GM21717 (cell line): ENCODE data around the gene SPATA6.
"Not testable (repeated sequence)": the region's sequence is repeated elsewhere in the genome, so short reads cannot be mapped to it uniquely, and the experiment has no call there.

Experiments used
- ATAC-seq: cut with Tn5 transposase; IDR thresholded peaks from one replicate; pipeline ENCODE4 v1.9.1; 2021; ENCODE audit warnings: mild to moderate bottlenecking, moderate library complexity; ENCODE audit not compliant: unreplicated experiment

Gene SPATA6

DNA sequence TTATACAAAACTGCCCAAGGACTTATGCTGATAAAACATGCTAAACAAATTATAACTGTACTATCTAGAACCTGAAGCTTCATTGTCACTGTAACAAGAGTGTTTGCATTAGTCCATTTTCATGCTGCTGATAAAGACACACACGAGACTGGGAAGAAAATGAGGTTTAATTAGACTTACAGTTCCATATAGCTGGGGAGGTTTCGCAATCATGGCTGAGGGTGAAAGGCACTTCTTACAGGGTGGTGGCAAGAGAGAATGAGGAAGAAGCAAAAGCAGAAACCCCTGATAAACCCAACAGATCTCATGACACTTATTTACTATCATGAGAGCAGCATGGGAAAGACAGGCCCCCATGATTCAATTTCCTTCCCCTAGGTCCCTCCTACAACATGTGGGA lies 100.4 kb downstream of the SPATA6 start:
- ATAC-seq = no peak

DNA sequence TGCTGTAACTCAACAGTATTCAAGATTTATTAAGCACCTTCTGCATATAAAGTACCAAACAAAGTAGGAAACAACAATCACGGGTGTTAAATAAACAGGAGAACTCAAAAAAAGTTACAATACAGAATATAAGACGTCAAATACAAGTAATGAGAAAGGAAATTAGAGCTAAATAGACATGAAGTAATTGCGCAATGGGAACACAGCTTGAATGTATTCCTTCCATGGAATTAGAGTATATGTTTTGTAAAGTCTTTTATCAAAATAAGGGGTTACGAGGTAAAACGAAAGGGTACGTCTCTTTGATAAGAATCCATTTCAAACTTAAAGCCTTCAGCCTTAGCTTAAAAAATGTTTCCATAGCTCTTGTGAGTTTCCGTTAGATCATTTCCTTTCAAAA lies 109.1 kb downstream of the SPATA6 start:
- no peak for ATAC-seq

DNA sequence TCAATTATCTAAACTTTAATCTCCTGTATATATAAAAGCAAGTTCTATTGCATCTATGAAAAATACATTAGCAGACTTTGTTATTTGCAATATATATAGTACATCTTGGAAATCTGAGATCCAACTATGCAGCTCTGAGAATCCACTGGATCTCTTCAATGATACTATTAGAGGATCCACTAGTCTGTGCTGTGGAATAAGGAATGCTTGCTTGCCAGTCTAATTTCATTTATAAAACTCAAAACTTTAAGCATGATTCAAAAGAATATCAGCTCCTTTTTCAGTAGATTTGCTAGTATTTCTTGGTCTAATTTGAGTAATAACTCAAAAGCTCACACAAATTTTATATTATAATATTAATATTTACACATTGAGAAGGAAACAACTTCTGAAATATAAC lies 115.1 kb downstream of the SPATA6 start:
- ATAC-seq = no peak

DNA sequence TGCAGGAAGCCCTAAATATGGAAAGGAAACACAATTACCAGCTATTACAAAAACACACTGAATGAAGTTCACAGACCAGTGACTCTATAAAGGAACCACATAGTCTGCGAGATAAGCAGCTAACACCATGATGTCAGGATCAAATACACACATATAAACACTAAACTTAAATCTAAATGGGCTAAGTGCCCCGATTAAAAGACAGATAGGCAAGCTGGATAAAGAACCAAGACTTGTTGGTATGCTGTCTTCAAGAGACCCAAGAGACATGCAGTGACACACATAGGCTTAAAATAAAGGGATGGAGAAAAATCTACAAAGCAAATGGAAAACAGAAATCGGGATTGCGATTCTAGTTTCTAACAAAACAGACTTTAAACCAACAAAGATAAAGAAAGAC lies 127.6 kb downstream of the SPATA6 start:
- ATAC-seq = no peak

DNA sequence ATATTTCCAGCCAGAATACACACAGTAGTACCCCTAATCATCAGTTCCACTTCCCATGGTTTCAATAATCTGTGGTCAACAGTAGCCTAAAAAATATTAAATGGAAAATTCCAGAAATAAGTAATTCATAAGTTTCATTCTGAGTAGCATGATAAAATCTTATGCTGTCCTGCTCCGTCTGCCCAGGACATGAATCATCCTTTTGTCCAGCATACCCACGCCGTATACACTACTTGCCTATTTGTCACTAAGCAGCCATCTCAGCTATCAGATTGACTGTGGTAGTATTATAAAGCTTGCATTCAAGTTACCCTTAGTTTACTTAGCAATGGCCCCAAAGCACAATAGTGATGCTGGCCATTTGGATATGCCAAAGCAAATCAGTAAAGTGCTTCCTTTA lies 130.8 kb downstream of the SPATA6 start:
- no peak for ATAC-seq

DNA sequence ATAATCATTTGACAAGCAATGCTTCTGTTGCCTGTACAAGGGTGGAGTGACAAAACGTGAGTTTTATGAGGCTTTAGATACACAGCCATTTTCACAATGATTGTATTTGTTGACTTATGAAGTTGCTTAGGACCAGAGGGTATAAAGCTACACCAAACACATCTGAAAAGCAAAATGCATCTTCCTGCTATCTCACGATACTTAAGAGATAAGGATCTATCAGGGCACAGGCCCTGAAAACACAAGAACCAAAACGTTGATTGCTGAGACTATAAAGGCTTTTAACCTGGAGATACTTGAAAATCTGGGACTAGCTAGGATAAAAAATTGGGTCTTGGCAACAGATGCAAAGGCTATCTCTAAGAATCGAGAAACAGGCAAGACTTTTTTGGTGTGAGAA lies 133.7 kb downstream of the SPATA6 start:
- no peak for ATAC-seq

DNA sequence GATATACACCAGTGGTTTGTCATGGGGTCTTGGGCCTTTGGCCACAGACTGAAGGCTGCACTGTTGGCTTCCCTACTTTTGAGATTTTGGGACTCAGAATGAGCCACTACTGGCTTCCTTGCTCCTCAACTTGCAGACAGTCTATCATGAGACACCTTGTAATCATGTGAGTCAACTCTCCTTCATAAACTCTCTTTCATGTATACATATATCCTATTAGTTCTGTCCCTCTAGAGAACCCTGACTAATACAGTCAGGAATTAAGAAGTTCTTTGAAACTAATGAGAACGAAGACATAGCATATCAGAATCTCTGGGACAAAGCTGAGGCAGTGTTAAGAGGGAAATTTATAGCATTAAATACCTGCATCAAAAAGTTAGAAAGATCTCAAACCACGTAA lies 138.7 kb downstream of the SPATA6 start:
- no peak for ATAC-seq

DNA sequence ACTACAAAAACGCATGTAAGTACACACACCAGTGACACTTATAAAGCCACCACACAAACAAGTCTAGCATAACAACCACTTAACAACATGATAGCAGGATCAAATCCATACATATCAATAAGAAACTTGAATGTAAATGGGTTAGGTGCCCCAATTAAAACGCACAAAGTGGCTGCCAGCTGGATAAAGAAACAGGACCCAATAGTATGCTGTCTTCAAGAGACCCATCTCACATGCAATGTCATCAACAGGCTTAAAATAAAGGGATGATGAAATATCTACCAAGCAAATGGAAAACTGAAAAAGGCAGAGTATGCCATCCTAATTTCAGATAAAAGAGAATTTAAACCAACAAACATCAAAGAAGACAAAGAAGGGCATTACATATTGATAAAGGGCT lies 139.9 kb downstream of the SPATA6 start:
- ATAC-seq = no peak

DNA sequence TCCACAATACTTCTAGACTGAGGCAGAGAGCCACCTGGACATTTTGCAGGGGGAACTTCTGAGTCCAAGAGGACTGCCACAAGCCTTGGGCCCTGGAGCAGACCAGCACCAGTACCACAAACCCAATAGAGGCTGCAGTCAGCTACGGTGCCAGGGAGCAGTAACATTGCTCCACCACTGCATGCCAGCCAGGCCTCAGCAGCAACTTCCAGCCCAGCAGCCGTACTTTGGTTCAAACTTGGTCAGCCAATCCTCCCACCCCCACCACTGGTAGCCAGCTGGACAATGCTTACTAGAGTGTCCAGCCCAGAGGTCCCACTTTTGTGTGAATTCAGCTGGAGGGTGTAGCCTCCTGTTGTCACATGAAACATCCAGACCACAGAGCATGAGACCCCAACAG lies 142.1 kb downstream of the SPATA6 start:
- no peak for ATAC-seq

DNA sequence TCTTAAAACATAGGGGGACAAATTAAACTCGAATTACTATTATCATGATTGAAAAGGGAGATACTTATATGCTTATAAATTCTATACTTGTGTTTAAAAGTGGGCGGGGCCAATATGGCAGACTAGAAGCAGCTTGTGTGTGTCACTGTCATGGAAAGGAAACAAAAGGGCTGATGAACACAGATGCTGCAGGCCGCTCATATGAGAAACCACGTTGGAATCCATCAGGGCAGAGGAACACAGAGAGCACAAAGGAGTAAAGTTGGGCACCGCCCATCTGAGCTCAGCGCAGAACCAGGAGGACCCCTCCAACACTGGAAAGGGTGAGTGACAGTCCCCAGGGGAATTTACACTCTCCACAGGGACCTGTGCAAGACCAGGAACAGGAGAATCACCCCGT lies 142.5 kb downstream of the SPATA6 start:
- no peak for ATAC-seq

DNA sequence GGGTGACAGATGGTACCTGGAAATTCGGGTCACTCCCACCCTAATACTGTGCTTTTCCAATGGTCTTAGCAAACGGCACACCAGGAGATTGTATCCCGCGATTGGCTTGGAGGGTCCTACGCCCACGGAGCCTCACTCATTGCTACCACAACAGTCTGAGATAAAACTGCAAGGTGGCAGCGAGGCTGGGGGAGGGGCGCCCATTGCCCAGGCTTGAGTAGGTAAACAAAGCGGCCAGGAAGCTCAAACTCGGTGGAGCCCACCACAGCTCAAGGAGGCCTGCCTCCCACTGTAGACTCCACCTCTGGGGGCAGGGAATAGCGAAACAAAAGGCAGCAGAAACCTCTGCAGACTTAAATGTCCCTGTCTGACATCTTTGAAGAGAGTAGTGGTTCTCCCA lies 160.2 kb downstream of the SPATA6 start:
- ATAC-seq = not testable (repeated sequence)

DNA sequence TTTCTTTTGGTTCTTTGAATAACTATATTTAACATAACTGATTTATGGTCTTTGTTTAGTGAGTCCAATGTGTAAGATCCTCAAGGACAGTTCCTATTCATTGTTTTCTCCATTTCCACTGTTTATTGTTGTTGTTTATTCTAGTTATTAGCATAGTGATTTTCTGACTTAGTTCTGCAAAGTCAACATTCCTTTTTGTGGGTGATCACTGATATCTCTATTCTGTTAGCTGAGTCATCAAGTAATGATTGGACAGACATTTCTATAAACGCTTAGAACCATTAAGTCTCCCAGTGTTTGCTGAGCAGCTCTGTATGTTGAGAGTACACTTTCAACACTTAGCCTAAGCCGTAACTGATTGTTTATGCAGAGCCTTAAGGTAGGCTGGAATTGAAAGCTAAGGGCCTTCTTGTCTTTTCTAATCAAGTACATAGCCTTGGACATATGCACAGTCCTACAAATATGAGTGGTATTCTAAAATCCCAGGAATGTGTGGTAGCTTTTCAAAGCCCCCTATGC lies 162.4 kb downstream of the SPATA6 start:
- no peak for ATAC-seq

DNA sequence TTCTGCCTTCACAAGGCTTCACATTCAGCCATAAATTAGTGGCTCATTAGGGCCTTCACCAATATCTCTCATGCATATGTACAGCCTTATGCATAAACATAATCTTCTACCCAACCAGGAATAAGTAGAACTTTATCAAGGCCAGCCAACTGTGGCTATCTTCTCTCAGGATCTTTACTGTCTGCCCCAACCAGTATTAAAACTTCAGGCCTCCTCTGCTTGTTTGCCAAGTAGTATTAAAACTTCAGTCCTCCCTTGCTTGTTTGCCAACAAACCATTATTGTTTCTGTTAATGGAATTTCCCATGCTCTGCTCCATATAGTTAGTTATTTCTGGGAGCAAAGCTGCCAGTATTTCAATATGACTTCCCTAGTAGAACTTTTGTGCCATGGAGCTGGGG lies 169.4 kb downstream of the SPATA6 start:
- ATAC-seq = no peak

DNA sequence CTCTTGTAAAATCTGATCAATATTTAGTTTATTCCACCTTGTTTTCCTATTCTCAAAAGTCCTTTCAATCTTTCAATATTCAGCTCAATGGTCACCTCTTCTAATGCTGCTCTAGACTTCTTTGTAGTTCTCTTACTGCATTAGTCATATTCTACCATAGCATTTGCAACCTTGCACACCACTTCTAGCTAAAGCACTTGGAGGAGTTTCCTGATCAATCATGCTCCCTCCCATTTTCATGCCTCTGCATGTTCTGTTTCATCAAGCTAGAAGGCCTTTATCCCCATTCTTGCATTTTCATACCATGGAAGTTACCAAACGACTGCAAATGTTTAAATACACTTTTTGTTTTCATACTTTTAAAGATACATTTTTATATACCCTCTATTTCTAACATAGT lies 177.3 kb downstream of the SPATA6 start:
- ATAC-seq = no peak

DNA sequence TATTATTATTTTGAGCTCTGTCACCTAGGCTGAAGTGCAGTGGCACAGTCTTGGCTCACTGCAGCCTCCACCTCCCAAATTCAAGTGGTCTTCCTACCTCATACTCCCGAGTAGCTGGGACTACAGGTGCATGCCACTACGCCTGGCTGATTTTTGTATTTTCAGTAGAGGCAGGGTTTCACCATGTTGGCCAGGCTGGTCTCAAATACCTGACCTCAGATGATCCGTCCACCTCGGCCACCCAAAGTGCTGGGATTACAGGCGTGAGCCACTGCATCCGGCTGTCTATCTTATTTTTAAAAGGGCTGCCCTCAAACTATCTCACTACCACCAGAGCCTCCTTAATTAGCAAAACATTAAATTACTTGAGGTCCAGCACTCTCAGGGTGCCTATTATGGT lies 177.9 kb downstream of the SPATA6 start:
- not testable (repeated sequence) for ATAC-seq

DNA sequence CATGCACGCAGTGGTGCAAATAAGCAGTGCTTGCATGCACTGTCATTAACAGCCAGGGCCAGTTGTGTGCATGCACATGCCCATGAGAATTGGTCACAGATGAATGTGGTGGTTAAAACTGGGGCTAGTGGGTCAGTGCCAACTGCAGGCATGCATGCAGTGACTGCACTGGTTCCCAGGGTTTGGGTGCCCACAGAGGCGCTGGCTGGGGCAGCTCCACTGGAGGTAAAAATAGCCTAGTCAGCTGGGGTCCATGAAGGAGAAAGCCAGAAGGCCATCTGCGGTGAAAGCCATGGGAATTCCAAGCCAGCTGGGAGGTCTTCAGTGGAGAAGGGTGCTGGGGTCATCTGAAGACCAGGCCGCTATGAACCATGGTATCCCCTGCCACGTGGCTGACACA lies 179.3 kb downstream of the SPATA6 start:
- no peak for ATAC-seq

DNA sequence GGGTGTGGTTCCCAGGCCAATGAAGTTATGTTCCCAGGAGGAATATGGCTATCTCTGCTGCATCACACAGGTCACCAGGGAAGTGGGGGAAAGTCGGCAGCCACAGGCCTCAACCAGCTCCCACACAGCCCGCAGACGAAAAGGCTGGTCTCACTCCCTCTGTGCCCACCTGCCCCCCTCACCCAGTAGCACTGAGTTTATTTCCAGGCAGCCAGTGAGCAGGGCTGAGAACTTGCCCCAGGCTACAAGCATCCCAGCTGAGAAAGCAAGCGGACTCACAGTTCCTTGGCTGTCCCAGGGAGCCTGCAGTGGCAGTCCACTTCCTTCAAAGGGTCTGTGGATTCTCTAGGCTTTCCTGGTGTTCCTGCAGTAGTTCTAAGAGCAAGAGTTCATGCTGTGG lies 180.6 kb downstream of the SPATA6 start:
- ATAC-seq = no peak

DNA sequence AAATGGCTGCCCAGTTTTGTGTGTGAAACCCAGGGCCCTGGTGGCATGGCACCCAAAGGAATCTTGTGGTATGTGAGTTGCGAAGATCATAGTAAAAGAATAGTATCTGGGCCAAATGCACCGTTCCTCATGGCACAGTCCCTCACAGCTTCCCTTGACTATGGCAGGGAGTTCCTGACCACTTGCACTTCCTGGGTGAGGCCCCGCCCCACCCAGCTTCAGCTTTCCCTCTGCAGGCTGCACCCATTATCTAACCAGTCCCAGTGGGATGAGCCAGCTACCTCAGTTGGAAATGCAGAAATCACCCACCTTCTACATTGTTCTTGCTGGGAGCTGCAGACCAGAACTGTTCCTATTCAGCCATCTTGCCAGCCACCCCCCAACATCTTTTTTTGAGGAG lies 186.5 kb downstream of the SPATA6 start:
- ATAC-seq = no peak

DNA sequence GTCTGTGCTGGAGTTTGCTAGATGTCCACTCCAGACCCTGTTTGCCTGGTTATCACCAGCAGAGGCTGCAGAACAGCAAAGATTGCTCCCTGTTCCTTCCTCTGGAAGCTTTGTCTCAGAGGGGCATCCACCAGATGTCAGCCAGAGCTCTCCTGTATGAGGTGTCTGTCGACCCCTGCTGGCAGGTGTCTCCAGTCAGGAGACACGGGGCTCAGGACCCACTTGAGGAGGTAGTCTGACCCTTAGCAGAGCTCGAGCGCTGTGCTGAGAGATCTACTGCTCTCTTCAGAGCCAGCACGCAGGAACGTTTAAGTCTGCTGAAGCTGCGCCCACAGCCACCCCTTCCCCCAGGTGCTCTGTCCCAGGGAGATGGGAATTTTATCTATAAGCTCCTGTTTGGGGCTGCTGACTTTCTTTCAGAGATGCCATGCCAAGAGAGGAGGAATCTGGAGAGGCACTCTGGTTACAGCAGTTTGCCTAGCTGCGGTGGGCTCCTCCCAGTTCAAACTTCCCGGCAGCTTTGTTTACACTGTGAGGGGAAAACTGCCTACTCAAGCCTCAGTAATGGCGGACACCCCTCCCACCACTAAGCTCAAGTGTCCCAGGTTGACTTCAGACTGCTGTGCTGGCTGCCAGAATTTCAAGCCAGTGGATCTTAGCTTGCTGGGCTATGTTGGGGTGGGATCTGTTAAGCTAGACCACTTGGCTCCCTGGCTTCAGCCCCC lies 187.1 kb downstream of the SPATA6 start:
- ATAC-seq = not testable (repeated sequence)

DNA sequence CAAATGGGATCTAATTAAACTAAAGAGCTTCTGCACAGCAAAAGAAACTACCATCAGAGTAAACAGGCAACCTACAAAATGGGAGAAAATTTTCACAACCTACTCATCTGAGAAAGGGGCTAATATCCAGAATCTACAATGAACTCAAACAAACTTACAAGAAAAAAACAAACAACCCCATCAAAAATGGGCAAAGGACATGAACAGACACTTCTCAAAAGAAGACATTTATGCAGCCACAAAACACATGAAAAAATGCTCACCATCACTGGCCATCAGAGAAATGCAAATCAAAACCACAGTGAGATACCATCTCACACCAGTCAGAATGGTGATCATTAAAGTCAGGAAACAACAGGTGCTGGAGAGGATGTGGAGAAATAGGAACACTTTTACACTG lies 189.7 kb downstream of the SPATA6 start:
- ATAC-seq = not testable (repeated sequence)

DNA sequence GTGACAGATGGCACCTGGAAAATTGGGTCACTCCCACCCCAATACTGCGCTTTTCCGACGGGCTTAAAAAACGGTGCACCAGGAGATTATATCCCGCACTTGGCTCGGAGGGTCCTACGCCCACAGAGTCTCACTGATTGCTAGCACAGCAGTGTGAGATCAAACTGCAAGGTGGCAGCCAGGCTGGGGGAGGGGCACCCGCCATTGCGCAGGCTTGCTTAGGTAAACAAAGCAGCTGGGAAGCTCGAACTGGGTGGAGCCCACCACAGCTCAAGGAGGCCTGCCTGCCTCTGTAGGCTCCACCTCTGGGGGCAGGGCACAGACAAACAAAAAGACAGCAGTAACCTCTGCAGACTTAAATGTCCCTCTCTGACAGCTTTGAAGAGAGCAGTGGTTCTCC lies 194.6 kb downstream of the SPATA6 start:
- not testable (repeated sequence) for ATAC-seq

DNA sequence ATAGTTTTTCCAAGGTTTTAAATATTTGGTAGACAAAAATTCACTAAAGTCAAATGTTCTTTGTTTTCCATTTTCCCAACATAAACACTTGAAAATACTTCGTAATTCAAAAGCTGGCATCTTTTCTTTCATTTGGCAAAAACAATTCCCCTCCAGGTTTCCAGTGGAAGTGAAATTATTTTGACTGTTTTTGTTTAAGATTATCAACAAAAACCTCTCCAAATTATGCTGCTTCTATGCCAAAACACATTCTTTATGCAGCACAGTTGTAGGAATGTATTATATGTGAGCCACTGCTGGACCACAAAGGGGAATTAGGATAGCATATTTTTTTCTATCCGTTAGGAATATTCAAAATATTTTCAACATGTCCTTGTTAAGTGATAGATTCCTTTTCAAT lies 205.4 kb downstream of the SPATA6 start:
- ATAC-seq = no peak

DNA sequence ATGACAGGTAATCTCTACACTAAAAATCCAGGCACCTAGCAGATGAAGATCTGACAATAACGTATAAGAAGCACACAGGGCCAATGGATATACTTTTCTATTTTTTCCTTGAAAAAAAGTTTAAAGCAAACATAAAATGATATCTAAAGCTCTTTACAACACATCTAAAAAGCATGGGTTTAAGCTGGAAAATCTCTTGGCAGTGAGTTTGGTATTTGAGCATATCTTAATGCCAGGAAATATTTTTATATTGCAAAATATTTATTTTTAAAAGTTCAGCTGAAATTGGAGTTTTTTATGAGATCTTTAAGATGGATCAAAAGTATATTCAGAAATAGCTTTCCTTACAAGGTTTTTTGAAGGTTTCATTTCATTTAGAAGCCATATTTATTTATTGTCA lies 209.0 kb downstream of the SPATA6 start:
- no peak for ATAC-seq
